Mammary epithelial cell (primary cell): ENCODE measurements around the gene STXBP4.

Experiments used
- CTCF ChIP-seq, 2 donors: IDR thresholded peaks in 1 of 2; conservative IDR thresholded peaks in 1 of 2; 2 replicates each; pipeline ENCODE4 v1.5.1; 2011 to 2012; ENCODE audit warnings: inconsistent platforms in 2 of 2, low read length in 2 of 2, mild to moderate bottlenecking in 2 of 2, control low read depth in 1 of 2, low read depth in 1 of 2; ENCODE audit not compliant: insufficient read depth in 1 of 2; ENCODE audit errors: extremely low read depth in 1 of 2
- EZH2 ChIP-seq: IDR thresholded peaks from 2 replicates; pipeline ENCODE4 v1.6.1; 2012; ENCODE audit warnings: low read length, inconsistent platforms, borderline replicate concordance

- TF ChIP-seq CTCF (conservative IDR thresholded peaks at IDR 0.05 in 1 of 2, IDR thresholded peaks at IDR 0.05 in 1 of 2; ENCODE audit: extremely low read depth in 1 of 2, insufficient read depth in 1 of 2, low read depth in 1 of 2, low read length in 2 of 2) = no peak
- no peak for TF ChIP-seq EZH2
Measured at GRCh38 chr17:54983260-54983659, 14.7 kb downstream of the STXBP4 start.
